Neural progenitor cell (in vitro differentiated cells): Measurements from ENCODE around the gene RNMT.

Source experiments
- CTCF ChIP-seq: fragments of 200-600 bp; sonication (generic); IDR thresholded peaks from 2 replicates; pipeline ENCODE4 v1.5.1; 2017; ENCODE audit warnings: antibody characterized with exemption, mild to moderate bottlenecking
- EZH2 ChIP-seq: fragments of 200-600 bp; sonication (generic); IDR thresholded peaks from 2 replicates; pipeline ENCODE4 v1.6.1; 2017; ENCODE audit warnings: antibody characterized with exemption, mild to moderate bottlenecking, moderate library complexity
- EZH2phosphoT487 ChIP-seq: fragments of 200-600 bp; sonication (generic); IDR thresholded peaks from 2 replicates; pipeline ENCODE4 v1.6.1; 2017; ENCODE audit warnings: antibody characterized with exemption

GRCh38 chr18:13793819-13794218 lies 67.3 kb downstream of the RNMT start:
- TF ChIP-seq CTCF (no peak), EZH2 (no peak), EZH2phosphoT487 (no peak)
